ENCODE data around the gene DPH6.

The DPH6 gene

GRCh38 chr15:35535365-35535916, 10.5 kb downstream of the DPH6 start:
- H3K79me2 ChIP-seq: no peaks in the 10 kb centered on the region
- H3K9ac ChIP-seq: no peak overlapping the region
- no peak overlapping the region for H3K4me2 ChIP-seq (ENCODE audit: low read length)
- no peak overlapping the region for H3K4me3 ChIP-seq (ENCODE audit: low read depth, low read length)
- no peaks in the 10 kb centered on the region for H3K36me3 ChIP-seq (ENCODE audit: control insufficient read depth, insufficient read depth, low read length)
- TF ChIP-seq CTCF (IDR thresholded peaks at IDR 0.05): no peak
- no peaks in the 10 kb centered on the region for H3K9me3 ChIP-seq (ENCODE audit: control insufficient read depth, low read length)
- no peaks in the 10 kb centered on the region for H3K27me3 ChIP-seq (ENCODE audit: control insufficient read depth, insufficient read depth, low read length)
- H2AFZ ChIP-seq: no peak overlapping the region
- no peaks in the 10 kb centered on the region for H3K4me1 ChIP-seq
- no peak overlapping the region for H3K27ac ChIP-seq

GRCh38 chr15:35533130-35534110, 12.5 kb downstream of the DPH6 start:
- Histone ChIP-seq H3K79me2 (no peaks in the 10 kb centered on the region), H2AFZ (no peak overlapping the region), H3K9ac (no peak overlapping the region), H3K4me2 (ENCODE audit: low read length) (no peak overlapping the region), H3K9me3 (ENCODE audit: control insufficient read depth, low read length) (no peaks in the 10 kb centered on the region), H3K4me1 (no peaks in the 10 kb centered on the region), H3K27me3 (ENCODE audit: control insufficient read depth, insufficient read depth, low read length) (no peaks in the 10 kb centered on the region), H3K27ac (no peak overlapping the region), H3K4me3 (ENCODE audit: low read depth, low read length) (no peak overlapping the region), H3K36me3 (ENCODE audit: control insufficient read depth, insufficient read depth, low read length) (no peaks in the 10 kb centered on the region)
- TF ChIP-seq CTCF (IDR thresholded peaks at IDR 0.05): no peak

DNA sequence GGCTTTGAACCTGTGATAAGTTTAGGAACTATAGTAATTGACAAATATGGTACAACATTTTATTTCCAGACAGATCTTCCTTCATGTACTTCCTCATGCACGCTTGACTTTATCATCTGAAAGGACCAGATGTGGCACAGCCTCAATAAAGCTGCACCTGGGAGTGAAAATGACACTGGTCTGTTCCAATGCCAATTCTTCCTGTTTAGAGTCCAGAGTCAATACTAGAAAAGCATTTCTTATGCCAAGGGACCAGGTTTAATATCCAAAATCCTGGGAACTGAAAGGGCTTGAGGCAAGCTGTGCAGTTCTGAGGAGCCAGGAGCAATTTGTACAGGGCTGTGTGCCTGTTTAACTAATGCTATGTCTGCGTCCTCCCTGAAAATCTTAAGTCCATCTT, 15.3 kb downstream of the DPH6 start:
- Histone ChIP-seq H2AFZ (no peak overlapping the region), H3K9me3 (ENCODE audit: control insufficient read depth, low read length) (no peaks in the 10 kb centered on the region), H3K36me3 (ENCODE audit: control insufficient read depth, insufficient read depth, low read length) (no peaks in the 10 kb centered on the region), H3K4me2 (ENCODE audit: low read length) (no peak overlapping the region), H3K9ac (no peak overlapping the region), H3K27ac (no peak overlapping the region), H3K79me2 (no peaks in the 10 kb centered on the region), H3K4me1 (no peaks in the 10 kb centered on the region), H3K27me3 (ENCODE audit: control insufficient read depth, insufficient read depth, low read length) (no peaks in the 10 kb centered on the region), H3K4me3 (ENCODE audit: low read depth, low read length) (no peak overlapping the region)
- no peak for TF ChIP-seq CTCF (IDR thresholded peaks at IDR 0.05)

DNA sequence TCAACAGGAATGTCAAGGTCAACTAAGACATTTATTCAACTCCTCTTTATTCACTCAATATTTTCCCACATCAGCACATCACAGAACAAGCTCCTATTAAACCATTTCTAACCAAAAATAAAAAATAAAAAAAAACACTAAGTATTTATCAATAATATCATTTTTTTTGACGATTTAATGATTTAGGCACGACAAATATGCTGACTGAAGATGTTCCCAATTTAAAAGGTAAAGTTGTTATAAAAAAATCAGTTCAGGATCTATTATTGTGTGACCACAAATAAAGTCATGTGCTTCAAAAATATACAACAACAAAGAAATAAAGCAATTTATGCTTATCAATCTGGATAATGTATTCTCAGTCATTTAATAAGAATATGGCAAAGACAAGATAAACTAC, 16.2 kb downstream of the DPH6 start:
- no peaks in the 10 kb centered on the region for H3K4me1 ChIP-seq

More for the DNA sequence above, 16.2 kb downstream of the DPH6 start:
- Histone ChIP-seq H2AFZ (no peak overlapping the region), H3K4me2 (ENCODE audit: low read length) (no peak overlapping the region), H3K27ac (no peak overlapping the region), H3K9me3 (ENCODE audit: control insufficient read depth, low read length) (no peaks in the 10 kb centered on the region), H3K4me3 (ENCODE audit: low read depth, low read length) (no peak overlapping the region), H3K79me2 (no peaks in the 10 kb centered on the region), H3K27me3 (ENCODE audit: control insufficient read depth, insufficient read depth, low read length) (no peaks in the 10 kb centered on the region), H3K36me3 (ENCODE audit: control insufficient read depth, insufficient read depth, low read length) (no peaks in the 10 kb centered on the region), H3K9ac (no peak overlapping the region)
- no peak for TF ChIP-seq CTCF (IDR thresholded peaks at IDR 0.05)
